OCI-LY3 (cell line): ENCODE results near the gene GLUD1.
"Not testable (repeated sequence)": the region's sequence is repeated elsewhere in the genome, so short reads cannot be mapped to it uniquely, and the experiment has no call there.

Source experiments
- H2AFZ ChIP-seq: fragments of 200-600, 300-600 bp; shearing (Covaris generic); 2 replicates; pipeline ENCODE4 v1.6.0; 2014; ENCODE audit warnings: antibody characterized with exemption, low read depth, low read length
- H3K27ac ChIP-seq: fragments of 200-600, 300-600 bp; sonication (generic); 2 replicates; pipeline ENCODE4 v1.5.1; 2014; ENCODE audit warnings: mild to moderate bottlenecking, low read length, moderate library complexity, mixed read lengths
- H3K27me3 ChIP-seq: fragments of 200-600, 300-600 bp; sonication (generic); 2 replicates; pipeline ENCODE4 v1.6.1; 2014; ENCODE audit warnings: low read depth, low read length, mixed read lengths
- H3K36me3 ChIP-seq: fragments of 200-600, 300-600 bp; sonication (generic); replicated peaks from 2 replicates; pipeline ENCODE3; 2014; ENCODE audit warnings: low read depth, low read length, mixed read lengths
- H3K4me1 ChIP-seq: fragments of 300-600, 200-600 bp; sonication (generic); 2 replicates; pipeline ENCODE4 v1.6.1; 2014; ENCODE audit warnings: low read length, mixed read lengths
- H3K4me2 ChIP-seq: fragments of 200-600, 300-600 bp; sonication (generic); 2 replicates; pipeline ENCODE4 v1.6.1; 2014; ENCODE audit warnings: low read length, mixed read lengths
- H3K4me3 ChIP-seq: fragments of 300-600, 200-600 bp; sonication (generic); 2 replicates; pipeline ENCODE4 v1.5.1; 2014; ENCODE audit warnings: antibody characterized with exemption, mild to moderate bottlenecking, low read length, moderate library complexity
- H3K79me2 ChIP-seq: fragments of 300-600, 200-600 bp; shearing (Covaris generic); 2 replicates; pipeline ENCODE4 v1.6.1; 2014; ENCODE audit warnings: mild to moderate bottlenecking, low read length, mixed read lengths
- H3K9ac ChIP-seq: fragments of 300-600, 200-600 bp; shearing (Covaris generic); 2 replicates; pipeline ENCODE4 v1.6.0; 2014; ENCODE audit warnings: mild to moderate bottlenecking, low read length, moderate library complexity
- H3K9me3 ChIP-seq: fragments of 200-600, 300-600 bp; shearing (Covaris generic); 2 replicates; pipeline ENCODE4 v1.6.1; 2014; ENCODE audit warnings: low read length, mixed read lengths; ENCODE audit not compliant: insufficient read depth
- H4K20me1 ChIP-seq: fragments of 200-600, 300-600 bp; sonication (generic); 2 replicates; pipeline ENCODE4 v1.6.1; 2016; ENCODE audit warnings: low read length, mixed read lengths; ENCODE audit not compliant: insufficient read depth
- EZH2phosphoT487 ChIP-seq: fragments of 200-600 bp; shearing (Covaris generic); IDR thresholded peaks from 2 replicates; pipeline ENCODE4 v1.6.1; 2018; ENCODE audit warnings: antibody characterized with exemption, mixed run types, low read depth
- TF ChIP-seq, protein P1 (sequence below): fragments of 200-600, 300-600 bp; sonication (generic); IDR thresholded peaks from 2 replicates; pipeline ENCODE4 v1.5.1; 2014; ENCODE audit warnings: antibody characterized with exemption, low read length, low read depth

The GLUD1 gene

DNA sequence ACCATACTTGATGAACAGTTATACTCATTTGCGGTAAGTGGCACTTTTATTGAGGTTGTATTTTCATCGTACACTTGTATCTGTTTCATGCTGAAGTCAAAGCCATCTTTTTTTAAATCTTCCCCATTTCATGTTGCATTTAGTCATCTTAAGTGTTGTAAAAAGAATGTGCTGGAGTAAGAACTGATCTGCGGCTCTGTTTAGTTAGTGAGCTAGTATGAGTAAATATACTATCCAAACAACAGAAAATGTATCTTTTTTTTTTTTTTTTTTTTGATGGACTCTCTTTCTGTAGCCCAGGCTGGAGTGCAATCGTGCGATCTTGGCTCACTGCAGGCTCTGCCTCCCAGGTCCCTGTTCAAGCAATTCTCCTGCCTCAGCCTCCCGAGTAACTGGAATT is 87.0 kb downstream of the GLUD1 start:
- H2AFZ ChIP-seq, H3K27ac ChIP-seq, H3K36me3 ChIP-seq, H3K79me2 ChIP-seq, H3K9me3 ChIP-seq, H3K4me3 ChIP-seq, H3K4me2 ChIP-seq, H3K27me3 ChIP-seq, H3K4me1 ChIP-seq, H4K20me1 ChIP-seq, H3K9ac ChIP-seq: not testable (repeated sequence)

- H3K4me2 ChIP-seq, H2AFZ ChIP-seq, H3K79me2 ChIP-seq, H3K9ac ChIP-seq, H3K27me3 ChIP-seq, H3K36me3 ChIP-seq, H3K9me3 ChIP-seq, H3K4me3 ChIP-seq, H3K27ac ChIP-seq, H4K20me1 ChIP-seq, H3K4me1 ChIP-seq: not testable (repeated sequence)
These were observed 87.5 kb downstream of the GLUD1 start for GRCh38 chr10:87007124-87007523.

DNA sequence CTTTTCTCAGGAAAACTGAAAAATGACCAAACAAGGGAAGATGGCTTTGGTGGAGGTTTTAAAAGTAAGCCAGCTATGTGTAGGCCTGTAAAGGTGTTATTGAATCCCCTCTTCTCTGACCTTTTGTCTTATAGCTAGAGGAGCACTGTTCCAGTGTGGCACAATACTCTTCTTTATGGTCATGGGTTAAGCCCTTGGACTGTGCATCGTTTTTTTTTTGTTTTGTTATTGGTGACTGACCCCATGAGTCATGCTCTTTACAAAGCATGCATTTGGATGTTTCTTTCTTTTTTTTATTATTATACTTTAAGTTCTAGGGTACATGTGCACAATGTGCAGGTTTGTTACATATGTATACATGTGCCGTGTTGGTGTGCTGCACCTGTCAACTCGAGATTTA is 94.2 kb downstream of the GLUD1 start:
- Histone ChIP-seq H3K27me3 (no peaks in the 10 kb centered on the region), H3K27ac (no peak overlapping the region), H2AFZ (no peak overlapping the region), H4K20me1 (no peaks in the 10 kb centered on the region), H3K9me3 (no peaks in the 10 kb centered on the region), H3K4me2 (no peak overlapping the region), H3K4me1 (no peaks in the 10 kb centered on the region), H3K79me2 (no peaks in the 10 kb centered on the region), H3K9ac (no peak overlapping the region), H3K36me3 (no peaks in the 10 kb centered on the region), H3K4me3 (no peak overlapping the region)
- no peak for TF ChIP-seq EZH2phosphoT487
- TF ChIP-seq, protein P1, sequence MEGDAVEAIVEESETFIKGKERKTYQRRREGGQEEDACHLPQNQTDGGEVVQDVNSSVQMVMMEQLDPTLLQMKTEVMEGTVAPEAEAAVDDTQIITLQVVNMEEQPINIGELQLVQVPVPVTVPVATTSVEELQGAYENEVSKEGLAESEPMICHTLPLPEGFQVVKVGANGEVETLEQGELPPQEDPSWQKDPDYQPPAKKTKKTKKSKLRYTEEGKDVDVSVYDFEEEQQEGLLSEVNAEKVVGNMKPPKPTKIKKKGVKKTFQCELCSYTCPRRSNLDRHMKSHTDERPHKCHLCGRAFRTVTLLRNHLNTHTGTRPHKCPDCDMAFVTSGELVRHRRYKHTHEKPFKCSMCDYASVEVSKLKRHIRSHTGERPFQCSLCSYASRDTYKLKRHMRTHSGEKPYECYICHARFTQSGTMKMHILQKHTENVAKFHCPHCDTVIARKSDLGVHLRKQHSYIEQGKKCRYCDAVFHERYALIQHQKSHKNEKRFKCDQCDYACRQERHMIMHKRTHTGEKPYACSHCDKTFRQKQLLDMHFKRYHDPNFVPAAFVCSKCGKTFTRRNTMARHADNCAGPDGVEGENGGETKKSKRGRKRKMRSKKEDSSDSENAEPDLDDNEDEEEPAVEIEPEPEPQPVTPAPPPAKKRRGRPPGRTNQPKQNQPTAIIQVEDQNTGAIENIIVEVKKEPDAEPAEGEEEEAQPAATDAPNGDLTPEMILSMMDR, result no peak
